ENCODE results near the gene ANGPTL8. TPM values are rescaled to one million over a fixed set of nuclear protein-coding genes. Genes with fewer than 3 reads are reported as not detected.

The ANGPTL8 gene
- total and polyA plus RNA-seq, 9 of the 15 experiments (the other 6 are each of a cell fraction or from before 2014, with no cell fraction given): not detected

DNA sequence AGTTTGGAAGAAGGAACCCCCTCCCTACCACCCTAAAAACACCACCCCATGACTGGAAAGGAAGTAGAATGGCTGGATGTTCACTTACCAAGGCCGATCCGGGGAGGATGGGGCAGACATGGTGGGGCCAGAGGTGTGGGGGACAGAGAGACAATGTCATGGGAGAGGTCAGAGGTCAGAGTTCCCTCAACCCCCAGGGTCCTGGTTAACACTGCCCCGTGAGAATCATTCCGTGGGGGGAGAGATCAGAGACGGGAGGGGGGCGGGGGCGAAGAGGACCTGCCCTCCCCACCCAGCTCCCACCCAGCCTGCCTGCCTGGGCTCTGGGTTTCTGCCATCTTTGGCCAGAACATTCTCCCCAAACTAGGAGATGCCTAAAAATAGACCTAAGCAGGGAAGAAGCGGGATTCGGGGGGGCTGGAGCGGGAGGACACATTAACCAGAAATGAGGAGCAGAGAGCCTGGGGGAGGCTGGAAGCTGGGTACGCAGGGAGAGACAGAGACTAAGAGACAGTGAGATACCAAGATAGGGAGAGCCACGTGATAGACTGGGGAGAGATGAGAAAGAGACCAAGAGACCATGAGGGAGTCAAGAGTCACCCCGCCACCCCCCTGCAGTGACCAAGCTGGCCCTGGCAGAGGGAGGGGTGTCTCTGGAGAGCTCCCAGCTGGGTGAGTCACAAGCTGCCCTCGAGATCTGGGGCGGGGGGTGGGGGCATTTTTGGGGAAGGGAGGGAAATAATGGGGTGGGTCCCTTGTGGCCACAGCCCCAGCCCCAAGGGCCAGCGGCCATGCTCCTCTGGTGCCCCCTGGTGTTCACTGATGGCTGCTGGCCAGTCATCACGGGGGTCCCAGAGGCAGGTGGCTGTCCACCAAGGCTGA lies 36.0 kb upstream of the ANGPTL8 start (continued):
- TF ChIP-seq MGA (IDR thresholded peaks at IDR 0.05) (peak; percentile 59; the same call in 1 of the 2 replicates), HBP1 (CRISPR knock-in tag; IDR thresholded peaks at IDR 0.05) (no peak), CCAR2 (IDR thresholded peaks at IDR 0.05; ENCODE audit: low read depth, low read length) (no peak), SRSF3 (IDR thresholded peaks at IDR 0.05; ENCODE audit: insufficient read depth, low read length) (no peak), TFAP4 (CRISPR knock-in tag; IDR thresholded peaks at IDR 0.05; ENCODE audit: borderline replicate concordance) (peak; percentile 65), CC2D1A (IDR thresholded peaks at IDR 0.05) (peak; percentile 70), MAZ (CRISPR knock-in tag; conservative IDR thresholded peaks at IDR 0.05 in 1 of 2, IDR thresholded peaks at IDR 0.05 in 1 of 2) (peak; percentile 45 to 71; a peak in 3 of 4 replicates)
- TF ChIP-seq, protein P1, sequence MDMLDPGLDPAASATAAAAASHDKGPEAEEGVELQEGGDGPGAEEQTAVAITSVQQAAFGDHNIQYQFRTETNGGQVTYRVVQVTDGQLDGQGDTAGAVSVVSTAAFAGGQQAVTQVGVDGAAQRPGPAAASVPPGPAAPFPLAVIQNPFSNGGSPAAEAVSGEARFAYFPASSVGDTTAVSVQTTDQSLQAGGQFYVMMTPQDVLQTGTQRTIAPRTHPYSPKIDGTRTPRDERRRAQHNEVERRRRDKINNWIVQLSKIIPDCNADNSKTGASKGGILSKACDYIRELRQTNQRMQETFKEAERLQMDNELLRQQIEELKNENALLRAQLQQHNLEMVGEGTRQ (CRISPR knock-in tag; IDR thresholded peaks at IDR 0.05): peak; percentile 68

Data from K562 (cell line).